ENCODE measurements around the gene PCCA.
"Not testable (repeated sequence)": the region's sequence is repeated elsewhere in the genome, so short reads cannot be mapped to it uniquely, and the experiment has no call there.

The PCCA gene

GRCh38 chr13:100306434-100306999 lies 217.6 kb downstream of the PCCA start:
- no peak for DNase-seq (ENCODE audit: low read depth in 2 of 2)

- no peak for DNase-seq (ENCODE audit: low read depth in 2 of 2)
Observed at GRCh38 chr13:100314132-100314910, 225.4 kb downstream of the PCCA start.

GRCh38 chr13:100315522-100315921 lies 226.6 kb downstream of the PCCA start:
- no peak for DNase-seq (ENCODE audit: low read depth in 2 of 2)

- not testable (repeated sequence) for DNase-seq (ENCODE audit: low read depth in 2 of 2)
Observed at GRCh38 chr13:100318473-100318872, 229.6 kb downstream of the PCCA start.

GRCh38 chr13:100323937-100324336 lies 235.0 kb downstream of the PCCA start:
- DNase-seq (ENCODE audit: low read depth in 2 of 2) = no peak

GRCh38 chr13:100330662-100331061 lies 241.8 kb downstream of the PCCA start:
- DNase-seq (ENCODE audit: low read depth in 2 of 2) = no peak

- no peak for DNase-seq (ENCODE audit: low read depth in 2 of 2)
Observed at GRCh38 chr13:100333141-100333540, 244.2 kb downstream of the PCCA start.

- no peak for DNase-seq (ENCODE audit: low read depth in 2 of 2)
Observed at GRCh38 chr13:100334214-100334613, 245.3 kb downstream of the PCCA start.

- no peak for DNase-seq (ENCODE audit: low read depth in 2 of 2)
Observed at GRCh38 chr13:100336795-100337516, 248.1 kb downstream of the PCCA start.

GRCh38 chr13:100338275-100338674 lies 249.4 kb downstream of the PCCA start:
- no peak for DNase-seq (ENCODE audit: low read depth in 2 of 2)

GRCh38 chr13:100339411-100339940 lies 250.6 kb downstream of the PCCA start:
- DNase-seq (ENCODE audit: low read depth in 2 of 2) = no peak

- DNase-seq (ENCODE audit: low read depth in 2 of 2) = no peak
Observed at GRCh38 chr13:100340865-100341264, 252.0 kb downstream of the PCCA start.

- no peak for DNase-seq (ENCODE audit: low read depth in 2 of 2)
Observed at GRCh38 chr13:100341327-100341726, 252.4 kb downstream of the PCCA start.

- no peak for DNase-seq (ENCODE audit: low read depth in 2 of 2)
Observed at GRCh38 chr13:100344544-100344943, 255.7 kb downstream of the PCCA start.

GRCh38 chr13:100347968-100348367 lies 259.1 kb downstream of the PCCA start:
- no peak for DNase-seq (ENCODE audit: low read depth in 2 of 2)

- no peak for DNase-seq (ENCODE audit: low read depth in 2 of 2)
Observed at GRCh38 chr13:100349594-100349993, 260.7 kb downstream of the PCCA start.

- no peak for DNase-seq (ENCODE audit: low read depth in 2 of 2)
Observed at GRCh38 chr13:100350601-100351000, 261.7 kb downstream of the PCCA start.

GRCh38 chr13:100356426-100356825 lies 267.5 kb downstream of the PCCA start:
- DNase-seq (ENCODE audit: low read depth in 2 of 2) = no peak

- no peak for DNase-seq (ENCODE audit: low read depth in 2 of 2)
Observed at GRCh38 chr13:100356889-100357288, 268.0 kb downstream of the PCCA start.

- no peak for DNase-seq (ENCODE audit: low read depth in 2 of 2)
Observed at GRCh38 chr13:100357764-100358163, 268.9 kb downstream of the PCCA start.

GRCh38 chr13:100361504-100361903 lies 272.6 kb downstream of the PCCA start:
- no peak for DNase-seq (ENCODE audit: low read depth in 2 of 2)

GRCh38 chr13:100362371-100362770 lies 273.5 kb downstream of the PCCA start:
- no peak for DNase-seq (ENCODE audit: low read depth in 2 of 2)

GRCh38 chr13:100362781-100363180 lies 273.9 kb downstream of the PCCA start:
- no peak for DNase-seq (ENCODE audit: low read depth in 2 of 2)

Measured in stimulated activated CD8-positive, alpha-beta memory T cell treated with anti-CD3 and anti-CD28 coated beads, Interleukin-15, amount 100 ng/mL, for 4 hours (primary cell).